ENCODE results near the gene EIF2S3. TPM values are rescaled to one million over a fixed set of nuclear protein-coding genes. Genes with fewer than 3 reads are reported as not detected.

The EIF2S3 gene
- total RNA-seq, 1 donor from 2014 or later: 295 TPM

- TF ChIP-seq, protein P1, sequence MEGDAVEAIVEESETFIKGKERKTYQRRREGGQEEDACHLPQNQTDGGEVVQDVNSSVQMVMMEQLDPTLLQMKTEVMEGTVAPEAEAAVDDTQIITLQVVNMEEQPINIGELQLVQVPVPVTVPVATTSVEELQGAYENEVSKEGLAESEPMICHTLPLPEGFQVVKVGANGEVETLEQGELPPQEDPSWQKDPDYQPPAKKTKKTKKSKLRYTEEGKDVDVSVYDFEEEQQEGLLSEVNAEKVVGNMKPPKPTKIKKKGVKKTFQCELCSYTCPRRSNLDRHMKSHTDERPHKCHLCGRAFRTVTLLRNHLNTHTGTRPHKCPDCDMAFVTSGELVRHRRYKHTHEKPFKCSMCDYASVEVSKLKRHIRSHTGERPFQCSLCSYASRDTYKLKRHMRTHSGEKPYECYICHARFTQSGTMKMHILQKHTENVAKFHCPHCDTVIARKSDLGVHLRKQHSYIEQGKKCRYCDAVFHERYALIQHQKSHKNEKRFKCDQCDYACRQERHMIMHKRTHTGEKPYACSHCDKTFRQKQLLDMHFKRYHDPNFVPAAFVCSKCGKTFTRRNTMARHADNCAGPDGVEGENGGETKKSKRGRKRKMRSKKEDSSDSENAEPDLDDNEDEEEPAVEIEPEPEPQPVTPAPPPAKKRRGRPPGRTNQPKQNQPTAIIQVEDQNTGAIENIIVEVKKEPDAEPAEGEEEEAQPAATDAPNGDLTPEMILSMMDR (IDR thresholded peaks at IDR 0.05): no peak
- Mint-ChIP-seq H3K27ac (ENCODE audit: unreplicated experiment) (no peak overlapping the region), H3K9me3 (ENCODE audit: low read depth) (no peaks in the 10 kb centered on the region), H3K4me1 (ENCODE audit: low read depth) (peaks cover 14% of the 10 kb centered on the region), H3K27me3 (ENCODE audit: low read depth) (no peaks in the 10 kb centered on the region), H3K4me3 (ENCODE audit: unreplicated experiment) (no peak overlapping the region), H3K36me3 (ENCODE audit: low read depth) (no peaks in the 10 kb centered on the region)
- no peak for DNase-seq (ENCODE audit: low spot score)
Measured at GRCh38 chrX:24097741-24098260, 43.0 kb downstream of the EIF2S3 start.

GRCh38 chrX:24098932-24099331 is 44.2 kb downstream of the EIF2S3 start:
- Mint-ChIP-seq H3K27ac (ENCODE audit: unreplicated experiment) (no peak overlapping the region), H3K36me3 (ENCODE audit: low read depth) (no peaks in the 10 kb centered on the region), H3K9me3 (ENCODE audit: low read depth) (no peaks in the 10 kb centered on the region), H3K27me3 (ENCODE audit: low read depth) (no peaks in the 10 kb centered on the region), H3K4me3 (ENCODE audit: unreplicated experiment) (no peak overlapping the region), H3K4me1 (ENCODE audit: low read depth) (peaks cover 19% of the 10 kb centered on the region)
- no peak for DNase-seq (ENCODE audit: low spot score)
- TF ChIP-seq, protein P1 (IDR thresholded peaks at IDR 0.05): no peak

DNA sequence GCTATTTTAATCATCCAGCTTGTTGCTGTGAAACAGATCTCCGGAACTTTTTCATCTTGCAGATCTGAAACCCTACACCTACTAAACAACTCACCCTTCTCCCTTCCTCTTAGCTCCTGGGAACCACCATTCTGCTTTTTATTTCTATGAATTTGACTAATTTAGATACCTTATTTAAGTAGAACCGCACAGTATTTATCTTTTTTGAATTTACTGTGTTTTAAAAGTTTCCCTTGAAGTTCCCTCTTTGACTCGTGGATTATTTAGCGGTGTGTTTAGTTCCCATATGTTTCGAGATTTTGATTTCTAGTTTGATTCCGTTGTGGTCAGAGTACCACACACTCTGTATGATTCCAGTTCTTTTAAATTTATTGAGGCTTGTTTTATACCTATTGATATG is 44.6 kb downstream of the EIF2S3 start:
- H3K27me3 Mint-ChIP-seq (ENCODE audit: low read depth): no peaks in the 10 kb centered on the region
- H3K36me3 Mint-ChIP-seq (ENCODE audit: low read depth): no peaks in the 10 kb centered on the region
- H3K27ac Mint-ChIP-seq (ENCODE audit: unreplicated experiment): no peak overlapping the region
- DNase-seq (ENCODE audit: low spot score): no peak
- TF ChIP-seq, protein P1 (IDR thresholded peaks at IDR 0.05): no peak
- peaks cover 19% of the 10 kb centered on the region for H3K4me1 Mint-ChIP-seq (ENCODE audit: low read depth)
- no peak overlapping the region for H3K4me3 Mint-ChIP-seq (ENCODE audit: unreplicated experiment)
- no peaks in the 10 kb centered on the region for H3K9me3 Mint-ChIP-seq (ENCODE audit: low read depth)

- Mint-ChIP-seq H3K27me3 (ENCODE audit: low read depth) (no peaks in the 10 kb centered on the region), H3K4me1 (ENCODE audit: low read depth) (peaks cover 24% of the 10 kb centered on the region), H3K27ac (ENCODE audit: unreplicated experiment) (no peak overlapping the region), H3K36me3 (ENCODE audit: low read depth) (no peaks in the 10 kb centered on the region), H3K4me3 (ENCODE audit: unreplicated experiment) (no peak overlapping the region), H3K9me3 (ENCODE audit: low read depth) (no peaks in the 10 kb centered on the region)
- DNase-seq (ENCODE audit: low spot score): no peak
- TF ChIP-seq, protein P1 (IDR thresholded peaks at IDR 0.05): no peak
Measured at GRCh38 chrX:24100713-24101112, 46.0 kb downstream of the EIF2S3 start.

GRCh38 chrX:24110069-24110468 is 55.3 kb downstream of the EIF2S3 start:
- no peak for DNase-seq (ENCODE audit: low spot score)
- Mint-ChIP-seq H3K9me3 (ENCODE audit: low read depth) (no peaks in the 10 kb centered on the region), H3K27ac (ENCODE audit: unreplicated experiment) (peak overlapping the region; percentile 65), H3K4me3 (ENCODE audit: unreplicated experiment) (no peak overlapping the region), H3K4me1 (ENCODE audit: low read depth) (peaks cover 40% of the 10 kb centered on the region), H3K27me3 (ENCODE audit: low read depth) (no peaks in the 10 kb centered on the region), H3K36me3 (ENCODE audit: low read depth) (no peaks in the 10 kb centered on the region)
- TF ChIP-seq, protein P1 (IDR thresholded peaks at IDR 0.05): no peak

All from chondrocyte (in vitro differentiated cells).